OCI-LY3 (cell line): ENCODE results near the gene ERLEC1.

Experiments used
- EZH2phosphoT487 ChIP-seq: fragments of 200-600 bp; shearing (Covaris generic); IDR thresholded peaks from 2 replicates; pipeline ENCODE4 v1.6.1; 2018; ENCODE audit warnings: antibody characterized with exemption, mixed run types, low read depth
- TF ChIP-seq, protein P1 (sequence below): fragments of 200-600, 300-600 bp; sonication (generic); IDR thresholded peaks from 2 replicates; pipeline ENCODE4 v1.5.1; 2014; ENCODE audit warnings: antibody characterized with exemption, low read length, low read depth

DNA sequence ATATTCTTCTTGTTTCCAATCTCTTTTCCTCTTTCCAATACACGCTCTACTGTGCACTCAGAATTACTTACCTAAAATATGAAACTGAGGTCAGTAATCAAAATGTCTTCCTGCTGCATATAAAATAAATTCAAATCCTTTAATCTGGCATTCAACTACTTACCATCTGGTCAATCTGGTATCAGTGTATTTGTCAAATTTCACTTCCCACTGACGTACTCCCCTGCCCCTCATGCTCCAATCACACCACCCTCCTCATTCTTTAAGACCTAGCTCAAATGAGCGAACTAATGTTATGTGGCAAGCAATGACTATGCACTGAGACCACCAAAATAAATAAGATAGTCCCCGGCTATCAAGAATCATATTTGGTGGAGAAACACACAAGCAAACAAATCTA is 6.8 kb upstream of the ERLEC1 start:
- TF ChIP-seq, protein P1, sequence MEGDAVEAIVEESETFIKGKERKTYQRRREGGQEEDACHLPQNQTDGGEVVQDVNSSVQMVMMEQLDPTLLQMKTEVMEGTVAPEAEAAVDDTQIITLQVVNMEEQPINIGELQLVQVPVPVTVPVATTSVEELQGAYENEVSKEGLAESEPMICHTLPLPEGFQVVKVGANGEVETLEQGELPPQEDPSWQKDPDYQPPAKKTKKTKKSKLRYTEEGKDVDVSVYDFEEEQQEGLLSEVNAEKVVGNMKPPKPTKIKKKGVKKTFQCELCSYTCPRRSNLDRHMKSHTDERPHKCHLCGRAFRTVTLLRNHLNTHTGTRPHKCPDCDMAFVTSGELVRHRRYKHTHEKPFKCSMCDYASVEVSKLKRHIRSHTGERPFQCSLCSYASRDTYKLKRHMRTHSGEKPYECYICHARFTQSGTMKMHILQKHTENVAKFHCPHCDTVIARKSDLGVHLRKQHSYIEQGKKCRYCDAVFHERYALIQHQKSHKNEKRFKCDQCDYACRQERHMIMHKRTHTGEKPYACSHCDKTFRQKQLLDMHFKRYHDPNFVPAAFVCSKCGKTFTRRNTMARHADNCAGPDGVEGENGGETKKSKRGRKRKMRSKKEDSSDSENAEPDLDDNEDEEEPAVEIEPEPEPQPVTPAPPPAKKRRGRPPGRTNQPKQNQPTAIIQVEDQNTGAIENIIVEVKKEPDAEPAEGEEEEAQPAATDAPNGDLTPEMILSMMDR: no peak
- TF ChIP-seq EZH2phosphoT487: no peak
